Activated T-cell treated with anti-CD3 and anti-CD28 coated beads, Interleukin-2, amount 50 U/mL, for 48 hours (primary cell): Measurements from ENCODE around the gene ZNRF3.
"Not testable (repeated sequence)": the region's sequence is repeated elsewhere in the genome, so short reads cannot be mapped to it uniquely, and the experiment has no call there.

ENCODE experiments used
- DNase-seq, 2 experiments: peaks; one replicate each; pipeline ENCODE4 v3.0.0-alpha.2; 2020

ZNRF3 gene

GRCh38 chr22:28882878-28883656, at the start of gene ZNRF3:
Gene ZNRF3, plus strand, starts transcription at chr22:28883572. Its CDS starts 195 bp downstream, at chr22:28883767.
- DNase-seq = peak; percentile 86 to 88

GRCh38 chr22:28835630-28836189, 47.7 kb upstream of the ZNRF3 start:
- DNase-seq = no peak

- no peak for DNase-seq
These were observed 45.7 kb upstream of the ZNRF3 start for GRCh38 chr22:28837640-28838039.

- DNase-seq = no peak
These were observed 44.4 kb upstream of the ZNRF3 start for GRCh38 chr22:28838971-28839370.

- DNase-seq = no peak
These were observed 42.3 kb upstream of the ZNRF3 start for GRCh38 chr22:28841111-28841510.

- no peak for DNase-seq
These were observed 39.7 kb upstream of the ZNRF3 start for GRCh38 chr22:28843633-28844032.

GRCh38 chr22:28844277-28844676, 39.1 kb upstream of the ZNRF3 start:
- DNase-seq = not testable (repeated sequence)

GRCh38 chr22:28846994-28847393, 36.4 kb upstream of the ZNRF3 start:
- no peak for DNase-seq

GRCh38 chr22:28855355-28856094, 27.8 kb upstream of the ZNRF3 start:
- DNase-seq = peak; percentile 39 to 51

- no peak for DNase-seq
These were observed 27.3 kb upstream of the ZNRF3 start for GRCh38 chr22:28856095-28856455.

- DNase-seq = no peak
These were observed 26.1 kb upstream of the ZNRF3 start for GRCh38 chr22:28857288-28857687.

GRCh38 chr22:28864878-28865596, 18.3 kb upstream of the ZNRF3 start:
- no peak for DNase-seq

- DNase-seq = no peak
These were observed 16.2 kb upstream of the ZNRF3 start for GRCh38 chr22:28867191-28867590.

- DNase-seq = peak; percentile 24 to 36
These were observed 15.0 kb upstream of the ZNRF3 start for GRCh38 chr22:28868389-28868788.

- DNase-seq = no peak
These were observed 13.6 kb upstream of the ZNRF3 start for GRCh38 chr22:28869736-28870135.

GRCh38 chr22:28873183-28873963, 10.0 kb upstream of the ZNRF3 start:
- DNase-seq = no peak

- DNase-seq = no peak
These were observed 9.3 kb upstream of the ZNRF3 start for GRCh38 chr22:28874061-28874460.

- DNase-seq = no peak
These were observed 8.5 kb upstream of the ZNRF3 start for GRCh38 chr22:28874811-28875320.

GRCh38 chr22:28882545-28882877, 861 bp upstream of the ZNRF3 start:
- DNase-seq = no peak

- DNase-seq = no peak
These were observed 215 bp downstream of the ZNRF3 start for GRCh38 chr22:28883657-28883916.

GRCh38 chr22:28883917-28884746, 760 bp downstream of the ZNRF3 start:
- DNase-seq = peak; percentile 44 to 53
